Measurements from ENCODE around the gene FOXP1.

- TF ChIP-seq MAX (IDR thresholded peaks at IDR 0.05) (no peak), CTCF (IDR thresholded peaks at IDR 0.05; ENCODE audit: low read depth, low read length, missing input control) (no peak), YY1 (IDR thresholded peaks at IDR 0.05) (no peak), RAD21 (IDR thresholded peaks at IDR 0.05) (no peak)
These were observed 516.7 kb downstream of the FOXP1 start for GRCh38 chr3:71066849-71067261.
